HG03342 (cell line): ENCODE data around the gene PRR5.
"Not testable (repeated sequence)": the region's sequence is repeated elsewhere in the genome, so short reads cannot be mapped to it uniquely, and the experiment has no call there.

ENCODE experiments used
- ATAC-seq: cut with Tn5 transposase; IDR thresholded peaks from one replicate; pipeline ENCODE4 v1.9.1; 2021; ENCODE audit warnings: mild to moderate bottlenecking, moderate library complexity; ENCODE audit not compliant: unreplicated experiment

The PRR5 gene, protein sequence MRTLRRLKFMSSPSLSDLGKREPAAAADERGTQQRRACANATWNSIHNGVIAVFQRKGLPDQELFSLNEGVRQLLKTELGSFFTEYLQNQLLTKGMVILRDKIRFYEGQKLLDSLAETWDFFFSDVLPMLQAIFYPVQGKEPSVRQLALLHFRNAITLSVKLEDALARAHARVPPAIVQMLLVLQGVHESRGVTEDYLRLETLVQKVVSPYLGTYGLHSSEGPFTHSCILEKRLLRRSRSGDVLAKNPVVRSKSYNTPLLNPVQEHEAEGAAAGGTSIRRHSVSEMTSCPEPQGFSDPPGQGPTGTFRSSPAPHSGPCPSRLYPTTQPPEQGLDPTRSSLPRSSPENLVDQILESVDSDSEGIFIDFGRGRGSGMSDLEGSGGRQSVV

DNA sequence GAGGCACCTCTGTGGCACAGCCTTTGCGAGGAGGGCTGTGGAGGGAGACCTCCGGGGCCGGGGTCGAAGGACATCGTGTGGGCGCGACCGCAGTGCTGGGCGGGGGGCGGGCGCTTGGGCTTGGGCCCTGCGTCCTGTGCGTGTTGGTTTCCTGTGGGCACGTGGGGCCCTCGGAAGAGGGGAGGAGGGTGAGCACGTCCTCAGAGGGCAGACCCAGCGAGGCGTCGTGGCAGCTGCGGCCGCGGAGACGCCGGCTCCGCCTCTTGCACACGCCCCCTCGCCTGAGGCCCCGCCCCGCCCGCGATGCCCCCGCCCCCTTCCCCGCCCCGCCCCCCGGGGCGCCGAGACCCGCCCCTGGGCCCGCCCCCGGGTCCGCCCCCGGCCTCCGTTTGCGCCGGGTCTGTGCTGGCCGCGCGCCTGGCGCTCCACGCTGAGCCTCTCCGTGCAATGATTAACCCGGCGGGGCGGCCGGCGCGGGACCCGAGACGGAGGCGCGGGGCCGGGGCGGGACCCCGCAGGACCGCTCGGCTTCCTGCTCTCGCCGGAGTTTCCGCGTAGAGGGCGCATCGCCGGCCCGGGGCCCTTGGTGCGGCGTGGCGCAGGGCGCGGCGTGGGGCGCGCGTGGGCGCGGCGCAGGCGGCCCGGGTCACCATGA lies at the start of gene PRR5:
PRR5 (plus strand) TSS at position 381 of the 655 bp plus-strand sequence; CDS start at position 652, 271 bp downstream.
- peak; percentile 55 for ATAC-seq

DNA sequence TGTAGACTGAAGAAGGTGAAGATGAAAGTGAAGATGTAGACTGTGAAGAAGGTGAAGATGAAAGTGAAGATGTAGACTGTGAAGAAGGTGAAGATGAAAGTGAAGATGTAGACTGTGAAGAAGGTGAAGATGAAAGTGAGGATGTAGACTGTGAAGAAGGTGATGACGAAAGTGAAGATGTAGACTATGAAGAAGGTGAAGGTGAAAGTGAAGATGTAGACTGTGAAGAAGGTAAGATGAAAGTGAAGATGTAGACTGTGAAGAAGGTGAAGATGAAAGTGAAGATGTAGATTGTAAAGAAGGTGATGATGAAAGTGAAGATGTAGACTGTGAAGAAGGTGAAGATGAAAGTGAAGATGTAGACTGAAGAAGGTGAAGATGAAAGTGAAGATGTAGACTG lies 49.1 kb upstream of the PRR5 start:
- ATAC-seq: not testable (repeated sequence)

DNA sequence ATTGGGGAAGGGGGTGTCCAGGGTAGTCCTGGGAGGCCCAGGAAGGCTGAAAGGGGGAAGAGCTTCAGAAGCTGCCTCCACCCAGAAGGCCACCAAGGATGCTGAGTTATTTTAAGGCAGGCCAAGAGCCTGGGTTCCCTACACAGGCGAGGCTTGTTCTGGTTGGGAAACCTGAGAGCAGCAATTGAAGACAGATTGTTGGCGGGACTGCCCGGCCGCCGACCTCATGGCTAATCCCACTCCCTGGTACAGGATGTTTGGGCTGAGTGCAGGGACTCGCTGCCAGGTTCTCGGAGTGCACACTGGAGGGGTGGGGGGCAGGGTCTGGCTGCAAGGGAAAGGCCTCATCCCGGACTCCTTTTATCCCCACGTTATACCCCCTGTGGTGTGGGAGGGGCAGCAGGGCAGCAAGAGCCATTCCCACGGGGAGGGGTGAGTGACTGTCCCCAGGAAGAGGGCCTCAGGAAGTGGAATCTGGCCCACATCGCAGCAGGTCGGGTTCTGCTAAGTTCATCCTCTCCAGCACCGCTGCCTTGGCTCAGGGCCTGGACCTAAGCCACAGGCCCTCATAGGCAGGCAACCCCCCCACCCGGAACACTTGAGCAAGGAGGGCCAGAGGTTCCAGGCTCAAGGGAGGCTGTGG lies 43.6 kb upstream of the PRR5 start:
- no peak for ATAC-seq

DNA sequence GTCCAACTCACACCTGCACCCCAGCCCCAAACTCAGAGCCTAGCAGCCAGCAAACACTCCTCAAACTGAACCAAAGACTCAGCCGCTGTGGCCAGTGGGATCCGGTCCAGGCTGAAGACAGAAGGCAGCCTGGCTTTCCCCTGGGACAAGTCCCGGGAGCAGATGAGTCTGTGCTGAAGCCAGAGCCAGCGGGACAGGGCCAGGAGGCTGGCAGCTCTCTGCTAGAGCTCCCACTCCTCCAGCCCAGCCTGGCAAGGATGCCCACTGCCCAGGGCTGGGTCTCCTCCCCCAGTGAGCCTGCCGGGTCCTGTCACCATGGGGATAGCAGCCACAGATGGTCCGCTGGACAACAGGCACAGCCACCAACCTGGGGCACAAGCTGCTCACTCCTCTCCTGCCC lies 42.9 kb upstream of the PRR5 start:
- ATAC-seq: no peak

DNA sequence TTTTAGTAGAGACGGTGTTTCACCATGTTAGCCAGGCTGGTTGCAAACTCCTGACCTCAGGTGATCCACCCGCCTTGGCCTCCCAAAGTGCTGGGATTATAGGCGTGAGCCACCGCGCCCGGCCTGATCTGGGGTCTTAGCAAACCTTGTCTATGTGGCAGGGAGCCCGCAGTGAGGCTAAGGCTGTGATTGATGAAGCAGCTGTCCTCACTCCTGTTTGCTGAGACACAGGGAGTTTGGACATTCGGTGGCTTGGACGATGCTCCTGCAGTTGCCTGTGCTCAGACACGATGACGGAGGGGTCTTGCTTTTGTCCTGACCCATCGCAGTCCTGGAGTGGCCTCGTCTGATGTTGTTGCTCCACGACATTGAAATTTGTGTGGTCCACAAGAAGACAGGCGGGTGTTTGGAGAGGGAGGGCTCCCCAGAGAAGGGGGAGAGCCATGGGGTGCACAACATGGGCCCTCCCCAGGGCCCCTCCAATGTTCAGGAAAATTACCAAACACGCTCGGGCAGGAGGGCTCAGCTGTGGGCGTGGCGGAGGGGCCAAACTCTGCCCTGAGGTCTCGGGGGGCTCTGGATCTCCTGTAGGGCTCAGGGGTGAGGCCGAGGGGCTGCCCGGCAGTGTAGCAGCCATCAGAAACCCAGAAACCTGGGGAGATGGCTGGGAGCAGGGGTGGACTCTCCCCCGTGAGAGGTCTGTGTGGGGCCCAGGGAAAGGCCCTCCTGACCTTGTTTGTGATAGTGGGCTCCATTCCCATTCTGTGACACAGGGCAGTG lies 41.8 kb upstream of the PRR5 start:
- ATAC-seq: no peak

DNA sequence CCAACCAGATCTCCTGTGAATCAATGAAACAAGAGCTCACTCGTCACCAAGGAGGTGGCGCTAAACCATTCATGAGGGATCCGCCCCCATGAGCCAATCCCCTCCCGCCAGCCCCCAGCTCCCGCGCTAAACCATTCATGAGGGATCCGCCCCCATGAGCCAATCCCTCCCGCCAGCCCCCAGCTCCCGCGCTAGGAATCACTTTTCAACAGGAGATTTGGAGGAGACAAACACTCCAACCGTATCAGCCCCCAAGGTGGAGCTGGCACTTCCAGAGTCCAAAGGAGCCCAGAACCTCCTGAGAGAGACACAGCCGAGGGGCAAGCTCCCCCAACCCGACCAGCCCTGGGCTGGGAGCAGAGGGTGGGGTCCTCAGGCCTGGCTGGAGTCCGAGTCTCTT lies 40.9 kb upstream of the PRR5 start:
- no peak for ATAC-seq

DNA sequence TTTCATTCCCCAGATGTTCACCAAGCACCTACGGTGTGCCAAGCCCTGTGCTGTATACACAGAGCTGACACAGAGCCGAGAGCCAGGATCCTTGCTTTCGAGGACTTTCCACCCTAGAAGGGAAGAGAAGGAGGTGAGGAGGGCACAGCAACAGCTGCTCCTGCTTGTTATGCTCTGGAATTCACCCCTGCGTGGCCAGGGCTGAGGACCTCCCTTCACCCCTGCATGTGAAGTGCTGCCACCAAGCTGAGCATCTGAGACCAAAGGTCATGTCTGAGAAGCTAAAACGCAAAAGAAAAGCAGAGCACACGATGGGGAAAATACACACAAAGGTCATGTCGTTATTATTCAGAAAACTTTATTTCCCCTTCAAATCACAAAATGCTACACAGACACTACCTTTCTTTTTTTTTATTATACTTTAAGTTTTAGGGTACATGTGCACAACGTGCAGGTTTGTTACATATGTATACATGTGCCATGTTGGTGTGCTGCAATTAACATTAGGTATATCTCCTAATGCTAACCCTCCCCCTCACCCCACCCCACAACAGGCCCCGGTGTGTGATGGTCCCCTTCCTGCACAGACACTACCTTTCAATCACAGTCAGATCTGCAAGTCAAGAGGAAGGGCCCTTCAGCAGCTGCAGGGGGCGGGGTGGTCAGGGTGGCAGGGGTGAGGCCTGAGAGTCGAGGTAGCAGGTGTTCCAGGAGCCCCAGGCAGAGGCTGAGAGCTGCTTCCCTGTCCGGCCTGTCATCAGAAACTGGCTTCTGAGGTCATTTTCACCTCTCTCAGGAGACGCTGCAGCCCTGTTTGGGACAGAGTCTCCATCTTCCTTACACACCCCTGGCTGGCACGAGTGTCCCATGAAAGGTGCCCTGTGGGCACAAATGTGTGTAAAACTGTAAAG lies 40.1 kb upstream of the PRR5 start:
- no peak for ATAC-seq

DNA sequence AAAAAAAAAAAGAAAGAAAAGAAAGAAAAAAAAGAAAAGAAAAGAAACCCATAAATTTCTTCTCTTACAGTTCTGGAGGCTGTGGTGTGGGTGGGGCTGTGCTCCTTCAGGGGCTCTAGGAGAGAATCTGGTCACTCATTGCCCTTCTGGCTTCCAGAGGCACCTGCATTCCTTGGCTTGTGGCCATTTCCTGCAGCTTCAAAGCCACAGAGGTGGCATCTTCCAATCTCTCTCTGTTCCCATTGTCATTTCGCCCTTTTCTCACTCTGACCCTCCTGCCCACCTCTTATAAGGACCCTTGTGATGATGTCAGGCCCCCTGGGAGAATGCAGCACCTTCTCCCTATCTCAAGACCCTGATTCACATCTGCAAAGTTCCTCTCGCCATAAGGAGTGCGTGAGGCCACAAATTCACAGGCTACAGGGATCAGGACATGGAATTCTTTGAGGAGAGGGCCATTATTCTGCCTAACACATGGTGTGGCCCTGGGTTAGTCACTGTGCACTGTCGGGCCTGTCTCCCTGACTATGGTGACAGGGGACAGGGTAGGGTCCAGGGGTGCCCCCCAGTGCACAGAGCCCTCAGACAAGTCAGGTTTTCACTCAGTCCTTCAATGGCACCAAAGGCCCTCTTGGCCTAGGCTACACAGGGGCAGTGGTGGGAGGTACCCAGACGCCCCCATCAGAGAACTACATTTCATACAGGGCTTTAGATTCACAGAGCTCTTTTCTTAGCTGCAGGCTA lies 38.6 kb upstream of the PRR5 start:
- no peak for ATAC-seq

DNA sequence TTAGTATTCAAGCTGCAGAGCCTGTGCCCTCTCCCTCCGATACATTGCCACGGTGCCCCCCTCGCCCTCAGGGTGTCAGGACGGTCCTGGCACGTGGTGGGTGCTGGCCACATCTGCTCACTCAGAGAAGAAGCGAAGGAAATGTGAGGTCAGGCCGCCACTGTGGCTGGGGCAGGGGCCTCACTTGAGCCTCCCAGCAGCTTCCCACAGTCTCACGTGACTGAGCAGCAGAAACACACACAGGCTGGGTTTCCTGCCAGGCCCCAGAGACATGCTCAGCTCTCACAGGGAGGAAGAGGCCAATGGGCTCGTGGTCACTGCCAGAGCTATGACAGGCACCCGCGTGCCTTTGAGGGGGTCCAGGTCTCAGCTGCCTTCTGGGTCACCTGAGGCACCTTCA lies 37.9 kb upstream of the PRR5 start:
- ATAC-seq: no peak

DNA sequence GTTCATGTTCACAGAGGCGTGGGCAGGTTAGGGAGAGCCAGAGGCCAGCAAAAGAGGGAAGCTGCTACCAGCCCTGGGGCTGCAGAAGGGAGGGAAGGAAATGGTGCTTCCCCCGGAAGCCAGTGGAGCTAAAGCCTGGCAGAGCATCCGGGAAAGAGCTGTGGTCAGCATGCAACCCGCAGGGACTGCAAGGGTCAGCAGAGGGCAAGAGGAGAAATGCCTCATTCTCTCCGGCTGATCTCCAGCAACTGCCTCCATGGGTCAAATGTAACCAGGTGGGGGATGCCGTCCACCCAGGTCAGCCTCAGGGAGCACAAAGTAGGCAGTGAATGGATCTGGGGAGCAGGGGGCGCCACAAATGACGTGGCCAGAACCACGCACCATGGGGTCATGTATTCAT lies 36.9 kb upstream of the PRR5 start:
- no peak for ATAC-seq

DNA sequence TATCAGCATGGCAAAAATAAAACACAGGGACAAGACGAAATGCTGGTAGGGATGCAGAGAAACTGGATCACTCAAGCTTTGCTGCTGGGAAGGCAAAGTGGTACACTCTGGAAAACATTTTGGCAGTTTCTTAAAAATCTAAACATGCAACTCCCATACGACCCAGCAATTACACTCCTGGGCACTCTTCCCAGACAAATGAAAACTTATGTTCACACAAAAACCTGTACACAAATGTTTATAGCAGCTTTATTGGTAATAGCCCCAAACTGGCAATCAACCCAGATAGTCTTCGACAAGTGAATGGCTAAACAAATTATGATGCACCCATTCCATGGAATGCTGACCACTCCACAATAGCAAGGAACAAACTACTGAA lies 35.8 kb upstream of the PRR5 start:
- ATAC-seq: no peak

DNA sequence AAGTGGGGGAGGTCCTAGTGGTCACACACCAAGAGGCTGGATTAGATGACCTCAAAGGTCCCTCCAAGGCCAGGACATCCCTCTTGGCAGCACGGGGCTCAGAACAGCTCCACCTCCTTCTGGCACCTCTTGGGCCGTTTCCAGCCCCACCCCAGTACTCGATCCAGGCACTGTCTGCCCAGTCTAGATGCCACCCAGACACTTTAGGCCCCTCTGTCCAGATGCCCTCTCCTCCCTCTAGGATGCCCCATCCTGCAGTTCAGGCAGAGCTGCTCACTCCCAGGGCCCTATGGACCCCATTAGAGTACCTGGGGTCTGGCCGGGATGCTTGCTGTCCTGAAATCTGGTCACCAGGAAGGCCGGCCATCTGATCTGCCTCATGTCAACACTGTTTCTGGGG lies 34.7 kb upstream of the PRR5 start:
- ATAC-seq: no peak

DNA sequence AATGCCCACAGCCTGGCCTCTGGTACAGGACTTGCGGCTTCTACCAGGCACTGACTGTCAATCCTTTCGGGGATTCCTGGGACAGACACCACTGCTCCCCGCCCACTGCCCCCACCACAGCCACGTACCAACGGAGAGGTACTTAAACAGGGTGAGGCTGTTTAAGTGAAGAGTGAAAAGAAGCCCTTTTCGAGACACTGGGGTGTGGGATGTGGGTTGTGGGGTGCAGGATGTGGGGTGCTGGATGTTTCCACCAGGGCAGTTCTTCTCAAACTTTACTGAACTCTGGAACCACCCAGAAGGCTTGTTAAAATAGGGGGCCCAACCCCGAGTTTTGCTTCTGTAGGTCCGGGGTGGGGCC lies 34.2 kb upstream of the PRR5 start:
- no peak for ATAC-seq

DNA sequence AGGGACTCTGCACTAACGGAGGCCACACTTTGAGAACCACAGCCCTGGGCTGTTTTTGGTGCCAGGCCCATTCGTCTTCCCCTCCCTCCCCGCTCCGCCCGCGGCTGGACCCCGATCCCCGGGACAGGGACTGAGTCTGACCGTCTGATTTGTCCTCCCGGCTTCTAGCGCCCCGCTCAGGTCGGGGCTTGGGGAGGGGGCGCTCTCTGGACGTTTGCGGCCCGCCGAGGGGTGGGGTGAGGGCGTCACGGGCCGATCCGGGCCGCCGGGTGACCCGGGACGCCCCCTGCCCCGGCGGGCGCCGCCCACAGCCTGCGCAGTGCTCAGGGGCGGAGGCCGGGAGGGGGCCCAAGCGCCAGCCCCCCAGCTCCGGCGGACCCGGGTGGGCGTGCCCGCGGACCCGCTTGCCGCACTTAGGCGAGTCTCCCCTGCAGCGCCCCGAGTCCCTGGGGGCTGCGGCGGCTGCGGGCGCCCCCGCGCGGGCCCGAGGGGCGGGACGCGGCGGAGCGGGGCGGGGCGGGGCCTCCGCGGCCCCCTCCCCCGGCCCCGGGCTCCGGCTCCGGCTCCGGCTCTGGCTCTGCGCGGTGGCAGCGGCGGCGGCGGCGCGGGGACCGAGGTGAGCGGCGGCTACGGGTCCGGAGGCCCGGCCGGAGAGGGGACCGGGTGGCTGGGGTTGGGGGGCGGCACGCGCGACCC lies 33.7 kb upstream of the PRR5 start:
- no peak for ATAC-seq

DNA sequence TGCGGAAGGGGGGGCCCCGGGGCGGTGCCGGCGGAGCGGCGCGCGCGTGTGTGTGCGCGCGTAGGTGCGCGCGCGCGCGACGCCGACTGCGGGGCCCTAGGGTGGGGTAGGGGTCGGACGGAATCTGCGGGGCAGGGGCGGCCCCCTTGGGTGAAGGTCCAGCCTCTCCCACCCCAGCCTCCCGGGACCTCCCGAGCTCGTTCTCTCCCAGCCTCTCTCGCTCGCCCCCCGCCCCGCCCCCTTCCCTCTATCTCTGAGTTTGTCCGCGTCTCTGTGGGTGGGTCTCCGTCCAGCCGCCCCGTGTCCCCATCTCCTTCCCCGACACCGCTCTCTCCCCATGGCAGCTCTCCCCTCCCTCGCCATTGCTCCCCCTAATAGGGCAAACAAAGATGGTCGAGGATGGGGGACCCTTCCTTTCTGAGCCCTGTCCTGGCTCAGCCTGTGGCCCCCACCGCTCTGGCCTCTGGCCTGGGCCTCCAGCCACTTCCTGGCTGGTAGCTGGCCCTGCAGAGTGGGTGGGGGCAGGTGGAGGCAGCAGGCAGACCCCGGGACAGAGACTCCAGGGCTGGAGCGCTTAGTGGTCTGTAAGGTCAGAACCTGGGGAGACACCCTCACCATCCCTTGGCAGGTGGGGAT lies 33.0 kb upstream of the PRR5 start:
- ATAC-seq: no peak

DNA sequence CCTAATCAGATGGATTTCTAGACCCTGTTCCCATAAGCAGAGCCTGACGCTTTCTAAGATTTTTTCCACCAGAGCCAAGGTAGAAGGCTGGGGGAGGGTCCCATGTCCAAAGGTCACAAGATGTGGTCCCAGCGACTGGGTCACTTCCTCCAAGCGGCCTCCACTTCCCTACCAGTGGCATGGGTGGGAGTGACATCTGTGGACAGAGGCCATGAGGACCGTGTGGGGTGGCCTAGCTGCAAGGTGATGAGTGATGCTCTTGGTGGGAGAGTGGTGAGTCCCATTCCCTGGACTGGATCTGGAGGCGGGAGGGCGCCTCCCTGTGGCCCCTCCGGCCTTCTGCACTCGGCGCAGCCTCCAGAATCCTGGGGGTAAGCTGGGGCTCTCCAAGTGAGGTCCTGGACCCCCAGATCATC lies 32.4 kb upstream of the PRR5 start:
- no peak for ATAC-seq

DNA sequence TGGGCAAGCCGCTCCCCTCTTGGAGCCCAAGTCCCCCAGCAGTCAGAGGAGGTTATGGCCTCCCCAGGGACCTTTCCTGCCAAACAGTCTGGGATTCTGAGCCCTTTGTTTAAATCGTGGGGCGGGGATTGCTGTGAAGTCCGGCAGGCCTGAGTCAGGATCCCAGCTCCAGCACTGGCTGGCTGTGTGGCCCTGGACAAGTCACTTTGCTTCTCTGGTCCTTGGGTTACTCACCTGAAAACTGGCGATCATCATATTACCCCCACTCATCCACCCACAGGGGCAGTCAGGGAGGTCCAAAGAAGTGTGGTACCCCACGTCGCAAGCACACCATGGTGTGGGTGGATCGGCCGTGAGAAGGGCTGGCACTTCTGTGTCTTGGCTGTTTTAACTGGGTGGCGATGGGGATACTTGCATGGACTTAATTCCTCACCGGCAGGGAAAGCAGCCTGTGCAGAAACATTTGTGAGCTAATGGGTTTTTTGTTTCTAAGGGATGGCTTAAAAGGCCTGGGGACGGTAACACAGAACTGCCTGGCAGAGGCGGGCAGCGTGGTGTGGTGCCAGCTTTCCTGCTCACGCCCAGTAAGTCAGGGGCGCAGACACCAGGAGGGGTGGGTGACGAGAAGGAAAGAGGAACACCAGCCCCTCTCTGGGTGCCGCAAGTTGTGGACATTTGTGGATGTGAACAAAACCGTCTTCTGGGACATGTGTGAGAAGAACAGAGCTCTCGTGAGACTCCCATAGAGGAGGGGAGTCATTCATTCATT lies 31.6 kb upstream of the PRR5 start:
- no peak for ATAC-seq

DNA sequence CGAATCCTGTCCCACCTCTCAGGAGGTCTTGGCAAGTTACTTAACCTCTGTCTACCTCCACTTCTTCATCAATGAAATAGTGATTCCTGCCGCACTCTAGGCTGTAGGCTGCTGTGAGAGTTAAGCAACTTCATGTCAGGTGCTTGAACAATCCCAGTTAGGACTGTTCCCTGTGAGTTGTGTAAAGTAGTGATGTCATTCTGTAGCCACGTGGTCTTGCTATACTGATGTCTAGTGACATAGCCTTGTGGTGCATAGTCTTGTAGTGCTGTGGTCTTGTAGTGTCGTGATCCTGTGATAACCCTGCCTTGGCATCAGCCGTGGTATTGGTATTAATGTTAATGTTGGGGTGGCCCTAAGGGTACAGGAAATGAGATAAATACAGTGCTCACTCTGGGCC lies 30.3 kb upstream of the PRR5 start:
- no peak for ATAC-seq
